ENCODE measurements around the gene TMEM134. TPM values are rescaled to one million over a fixed set of nuclear protein-coding genes. Genes with fewer than 3 reads are reported as not detected.
A peak's percentile ranks its signal among the peaks of the same experiment; 100 is the strongest.

The TMEM134 gene
- total and polyA plus RNA-seq, 10 of the 15 experiments (the other 5 are each of a cell fraction or from before 2014, with no cell fraction given) = 1.6 to 93.8 (median 27.8) TPM

- Histone ChIP-seq H3K36me3 (ENCODE audit: control insufficient read depth in 2 of 2, insufficient read depth in 2 of 2, low read length in 1 of 2) (peaks cover 0 to 3% of the 10 kb centered on the region in 2 experiments; a peak in 2 of 4 replicates), H3K4me2 (ENCODE audit: control insufficient read depth, insufficient read depth) (peak within 1 kb of the TSS; percentile 99), H3K27me3 (replicated peaks in 1 of 2; ENCODE audit: control insufficient read depth in 2 of 2, insufficient read depth in 2 of 2, low read length in 1 of 2) (no peaks in the 10 kb centered on the region), H3K4me3 (peak within 1 kb of the TSS; percentile 94), H3K9ac (ENCODE audit: control insufficient read depth, insufficient read depth, low read length) (peak within 1 kb of the TSS; percentile 73), H3K79me2 (ENCODE audit: control insufficient read depth, insufficient read depth, low read length) (peaks cover 32% of the 10 kb centered on the region), H4K20me1 (ENCODE audit: control insufficient read depth, insufficient read depth) (no peaks in the 10 kb centered on the region), H3K4me1 (ENCODE audit: control insufficient read depth, insufficient read depth, low read length) (peaks cover 27% of the 10 kb centered on the region), H3K9me3 (replicated peaks; ENCODE audit: control insufficient read depth, insufficient read depth, low read length) (no peaks in the 10 kb centered on the region), H2AFZ (ENCODE audit: control insufficient read depth, low read depth, low read length) (peak within 1 kb of the TSS; percentile 67), H3K27ac (ENCODE audit: control insufficient read depth, insufficient read depth) (peak within 1 kb of the TSS; percentile 82)
- FAIRE-seq (no peak), DNase-seq (ENCODE audit: low read depth, low spot score) (no peak), ATAC-seq (peak; percentile 54)
- 2% methylated on average over 48 of the region's 58 CpGs for WGBS (ENCODE audit: insufficient coverage, insufficient replicate concordance, low lambda C conversion rate, missing lambda C conversion rate)
- intact Hi-C loops (cut with micrococcal nuclease; ENCODE audit: unreplicated experiment) (loop anchor here (5.0 kb wide), 2 partner anchors 52 to 72 kb away; no protein-coding TSS in a partner anchor), in situ Hi-C loops (cut with MboI) (no loop called here)
- POLR2A ChIA-PET = interaction anchor here (0.8 to 2.3 kb wide), 6 partner anchors 20 to 152 kb away, joined by 3 to 14 read pairs (median 4); partner anchors contain the start of genes POLD4, PPP1CA, TBC1D10C and TMEM134
- RAD21 ChIA-PET (ENCODE audit: unreplicated experiment) = interaction anchor here (0.7 to 2.8 kb wide), 18 partner anchors 16 to 153 kb away, joined by 3 to 19 read pairs (median 3); partner anchors contain the start of genes AIP, POLD4, PPP1CA and PTPRCAP
- SMC1A ChIA-PET (ENCODE audit: uncharacterized antibody, unreplicated experiment) = interaction anchor here (0.6 to 4.3 kb wide), 9 partner anchors 18 to 151 kb away, joined by 3 to 23 read pairs (median 4); partner anchors contain the start of genes PPP1CA, PTPRCAP and RAD9A
- CTCF ChIA-PET = interaction anchor here (0.6 to 2.9 kb wide), 14 partner anchors 13 to 159 kb away, joined by 3 to 30 read pairs (median 4); partner anchors contain the start of genes PPP1CA and TBC1D10C
- no TSS peak for BruUV-seq (replicated peaks)
- peak; percentile 59 for TF ChIP-seq ZNF687 (IDR thresholded peaks at IDR 0.05)
- 0 out of 2 replicates have a peak, but pooled peaks have one; percentile 28 for TF ChIP-seq CREM (IDR thresholded peaks at IDR 0.05; ENCODE audit: low read depth)
- TF ChIP-seq EZH2 (IDR thresholded peaks at IDR 0.05; ENCODE audit: borderline replicate concordance, control insufficient read depth, low read depth, low read length) = no peak
- TF ChIP-seq SREBF1 (IDR thresholded peaks at IDR 0.05; ENCODE audit: low read length) = no peak
- TF ChIP-seq ZBTB40 (IDR thresholded peaks at IDR 0.05; ENCODE audit: borderline replicate concordance) = no peak
- TF ChIP-seq ZBTB33 (IDR thresholded peaks at IDR 0.05) = no peak
- TF ChIP-seq EGR1 (IDR thresholded peaks at IDR 0.05; ENCODE audit: borderline replicate concordance in 1 of 2, low read depth in 2 of 2, low read length in 2 of 2) = peak in 1 of 2 experiments; percentile 49; a peak in 1 of 3 replicates
- peak; percentile 79 for TF ChIP-seq CREB1 (IDR thresholded peaks at IDR 0.05; ENCODE audit: low read depth)
Measured at GRCh38 chr11:67504950-67505581, 36.0 kb upstream of the TMEM134 start, which contains the start of gene PITPNM1. PITPNM1 (minus strand) TSS chr11:67505363; CDS start chr11:67504180, 1,183 bp downstream.

Measured in GM12878 (cell line).